Measurements from ENCODE around the gene SHROOM3.

The SHROOM3 gene

GRCh38 chr4:76623217-76624045 is 188.4 kb downstream of the SHROOM3 start:
- peak overlapping the region in 2 of 3 experiments; percentile 6 to 17 for H3K4me3 Mint-ChIP-seq
- H3K9me3 Mint-ChIP-seq: no peaks in the 10 kb centered on the region
- H3K36me3 Mint-ChIP-seq (ENCODE audit: low read depth): no peaks in the 10 kb centered on the region
- H3K27me3 Mint-ChIP-seq (ENCODE audit: low read depth): peaks cover 4% of the 10 kb centered on the region
- peak overlapping the region; percentile 67 to 95 (median 83) for H3K27ac Mint-ChIP-seq
- TF ChIP-seq CTCF (IDR thresholded peaks at IDR 0.05; ENCODE audit: unreplicated experiment in 3 of 3): no peak
- peaks cover 38% of the 10 kb centered on the region for H3K4me1 Mint-ChIP-seq

- Mint-ChIP-seq H3K4me1 (peaks cover 38% of the 10 kb centered on the region), H3K4me3 (peak overlapping the region; percentile 9 to 23 (median 10)), H3K36me3 (ENCODE audit: low read depth) (no peaks in the 10 kb centered on the region), H3K9me3 (no peaks in the 10 kb centered on the region), H3K27me3 (ENCODE audit: low read depth) (peaks cover 4% of the 10 kb centered on the region), H3K27ac (peak overlapping the region; percentile 67 to 95 (median 83))
- no peak for TF ChIP-seq CTCF (IDR thresholded peaks at IDR 0.05; ENCODE audit: unreplicated experiment in 3 of 3)
Measured at GRCh38 chr4:76624241-76624681, 189.2 kb downstream of the SHROOM3 start.

- peak overlapping the region; percentile 20 to 72 (median 51) for H3K27ac Mint-ChIP-seq
- peaks cover 36% of the 10 kb centered on the region for H3K4me1 Mint-ChIP-seq
- H3K9me3 Mint-ChIP-seq: no peaks in the 10 kb centered on the region
- no peaks in the 10 kb centered on the region for H3K36me3 Mint-ChIP-seq (ENCODE audit: low read depth)
- peak overlapping the region in 1 of 3 experiments; percentile 11 for H3K4me3 Mint-ChIP-seq
- peaks cover 4% of the 10 kb centered on the region for H3K27me3 Mint-ChIP-seq (ENCODE audit: low read depth)
- no peak for TF ChIP-seq CTCF (IDR thresholded peaks at IDR 0.05; ENCODE audit: unreplicated experiment in 3 of 3)
Measured at GRCh38 chr4:76624931-76625715, 190.1 kb downstream of the SHROOM3 start.

- no peaks in the 10 kb centered on the region for H3K27me3 Mint-ChIP-seq (ENCODE audit: low read depth)
- H3K36me3 Mint-ChIP-seq (ENCODE audit: low read depth): peaks cover 8% of the 10 kb centered on the region
- H3K4me3 Mint-ChIP-seq: no peak overlapping the region
- peak in 1 of 3 experiments; percentile 13 for TF ChIP-seq CTCF (IDR thresholded peaks at IDR 0.05; ENCODE audit: unreplicated experiment in 3 of 3)
- peaks cover 32% of the 10 kb centered on the region for H3K4me1 Mint-ChIP-seq
- H3K9me3 Mint-ChIP-seq: peaks cover 3% of the 10 kb centered on the region
- H3K27ac Mint-ChIP-seq: no peak overlapping the region
Measured at GRCh38 chr4:76626686-76627465, 191.8 kb downstream of the SHROOM3 start.

- Mint-ChIP-seq H3K9me3 (peaks cover 6% of the 10 kb centered on the region), H3K27ac (no peak overlapping the region), H3K27me3 (ENCODE audit: low read depth) (no peaks in the 10 kb centered on the region), H3K4me3 (no peak overlapping the region), H3K36me3 (ENCODE audit: low read depth) (peaks cover 16% of the 10 kb centered on the region), H3K4me1 (peaks cover 21% of the 10 kb centered on the region)
- TF ChIP-seq CTCF (IDR thresholded peaks at IDR 0.05; ENCODE audit: unreplicated experiment in 3 of 3): no peak
Measured at GRCh38 chr4:76628251-76628650, 193.2 kb downstream of the SHROOM3 start.

All from nephron (organoid).